Measurements from ENCODE around the gene ASIC2. TPM values are rescaled to one million over a fixed set of nuclear protein-coding genes. Genes with fewer than 3 reads are reported as not detected.
"Not testable (repeated sequence)": the region's sequence is repeated elsewhere in the genome, so short reads cannot be mapped to it uniquely, and the experiment has no call there.

Gene ASIC2
- total RNA-seq, 1 donor from 2014 or later, result 0.36 TPM

DNA sequence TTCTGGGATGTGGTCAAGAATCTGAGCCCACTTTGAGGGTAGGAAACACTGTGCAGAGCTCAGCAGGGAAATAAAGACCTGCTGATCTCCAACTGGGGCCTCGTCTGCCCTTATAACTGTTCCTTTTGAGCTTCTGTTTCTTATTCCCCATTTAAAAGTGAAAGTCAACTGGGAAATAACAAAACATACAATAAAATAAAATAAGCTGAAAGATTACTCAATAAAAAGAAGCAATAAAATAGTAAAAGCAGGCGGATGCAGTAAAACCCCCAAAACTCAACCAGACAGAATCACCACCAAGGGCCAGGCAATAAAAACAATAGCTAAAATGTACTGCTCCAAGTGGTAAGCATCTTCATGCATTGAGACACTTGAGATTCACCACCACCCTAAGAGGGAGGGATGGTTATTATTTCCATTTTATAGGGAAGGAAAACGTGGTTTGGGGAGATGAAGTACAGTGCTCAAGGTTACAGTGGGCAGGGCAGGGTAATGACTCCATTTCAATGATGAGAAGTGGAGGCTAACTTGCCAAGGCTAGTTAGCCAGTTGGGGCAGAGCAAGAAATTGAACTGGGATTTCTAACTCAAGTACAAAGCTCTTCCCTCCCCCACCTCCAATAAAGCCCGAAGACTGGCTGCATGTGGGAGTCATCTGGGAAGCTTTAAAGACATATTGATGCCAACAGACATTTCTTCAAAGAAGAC lies 307.9 kb downstream of the ASIC2 start:
- Histone ChIP-seq H2AFZ (ENCODE audit: low read depth, low read length) (no peak overlapping the region), H3K4me3 (ENCODE audit: insufficient read depth, low read depth, low read length) (no peak overlapping the region), H3K4me2 (ENCODE audit: low read length) (no peak overlapping the region), H3K9ac (ENCODE audit: low read length) (no peak overlapping the region), H3K79me2 (ENCODE audit: insufficient read depth, low read length) (no peaks in the 10 kb centered on the region), H3K36me3 (ENCODE audit: insufficient read depth, low read length) (no peaks in the 10 kb centered on the region), H3K27me3 (ENCODE audit: insufficient read depth, low read length) (no peaks in the 10 kb centered on the region), H4K20me1 (ENCODE audit: insufficient read depth, low read length) (no peaks in the 10 kb centered on the region), H3K4me1 (ENCODE audit: insufficient read depth, low read length) (no peaks in the 10 kb centered on the region), H3K27ac (ENCODE audit: low read depth, low read length) (no peak overlapping the region), H3K9me3 (ENCODE audit: insufficient read depth, low read depth, low read length) (no peaks in the 10 kb centered on the region)
- FAIRE-seq (no peak), DNase-seq (ENCODE audit: low read depth) (no peak)
- H3K9me3 Mint-ChIP-seq (ENCODE audit: unreplicated experiment), result peaks cover 45% of the 10 kb centered on the region
- H3K4me3 Mint-ChIP-seq (ENCODE audit: unreplicated experiment), result no peak overlapping the region
- no peaks in the 10 kb centered on the region for H3K4me1 Mint-ChIP-seq (ENCODE audit: low read depth, unreplicated experiment)
- TF ChIP-seq, protein P1, sequence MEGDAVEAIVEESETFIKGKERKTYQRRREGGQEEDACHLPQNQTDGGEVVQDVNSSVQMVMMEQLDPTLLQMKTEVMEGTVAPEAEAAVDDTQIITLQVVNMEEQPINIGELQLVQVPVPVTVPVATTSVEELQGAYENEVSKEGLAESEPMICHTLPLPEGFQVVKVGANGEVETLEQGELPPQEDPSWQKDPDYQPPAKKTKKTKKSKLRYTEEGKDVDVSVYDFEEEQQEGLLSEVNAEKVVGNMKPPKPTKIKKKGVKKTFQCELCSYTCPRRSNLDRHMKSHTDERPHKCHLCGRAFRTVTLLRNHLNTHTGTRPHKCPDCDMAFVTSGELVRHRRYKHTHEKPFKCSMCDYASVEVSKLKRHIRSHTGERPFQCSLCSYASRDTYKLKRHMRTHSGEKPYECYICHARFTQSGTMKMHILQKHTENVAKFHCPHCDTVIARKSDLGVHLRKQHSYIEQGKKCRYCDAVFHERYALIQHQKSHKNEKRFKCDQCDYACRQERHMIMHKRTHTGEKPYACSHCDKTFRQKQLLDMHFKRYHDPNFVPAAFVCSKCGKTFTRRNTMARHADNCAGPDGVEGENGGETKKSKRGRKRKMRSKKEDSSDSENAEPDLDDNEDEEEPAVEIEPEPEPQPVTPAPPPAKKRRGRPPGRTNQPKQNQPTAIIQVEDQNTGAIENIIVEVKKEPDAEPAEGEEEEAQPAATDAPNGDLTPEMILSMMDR (IDR thresholded peaks at IDR 0.05; ENCODE audit: insufficient read depth, low read depth, low read length), result no peak
- no peak for TF ChIP-seq EZH2 (IDR thresholded peaks at IDR 0.05; ENCODE audit: insufficient read depth, low read length)
- no peak overlapping the region for H3K27ac Mint-ChIP-seq (ENCODE audit: unreplicated experiment)
- H3K36me3 Mint-ChIP-seq (ENCODE audit: low read depth, unreplicated experiment), result peaks cover 2% of the 10 kb centered on the region
- H3K27me3 Mint-ChIP-seq (ENCODE audit: low read depth, unreplicated experiment), result peaks cover 29% of the 10 kb centered on the region

DNA sequence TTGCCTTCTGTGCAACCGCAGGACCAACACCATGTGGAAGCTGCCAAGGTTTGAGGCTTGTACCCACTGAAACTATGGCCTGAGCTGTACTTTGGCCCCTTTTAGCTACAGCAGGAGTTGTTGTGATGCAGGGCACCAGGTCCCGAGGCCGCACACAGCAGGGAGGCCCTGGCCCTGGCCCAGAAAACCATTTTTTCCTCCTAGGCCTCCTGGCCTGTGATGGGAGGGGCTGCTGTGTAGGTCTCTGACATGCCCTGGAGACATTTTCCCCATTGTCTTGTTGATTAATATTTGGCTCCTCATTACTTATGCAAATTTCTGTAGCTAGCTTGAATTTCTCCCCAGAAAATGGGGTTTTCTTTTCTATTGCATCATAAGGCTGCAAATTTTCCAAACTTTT lies 311.5 kb downstream of the ASIC2 start:
- H3K9me3 ChIP-seq (ENCODE audit: insufficient read depth, low read depth, low read length); H3K36me3 Mint-ChIP-seq (ENCODE audit: low read depth, unreplicated experiment); H3K4me2 ChIP-seq (ENCODE audit: low read length); FAIRE-seq; H3K36me3 ChIP-seq (ENCODE audit: insufficient read depth, low read length); H3K27me3 ChIP-seq (ENCODE audit: insufficient read depth, low read length); H2AFZ ChIP-seq (ENCODE audit: low read depth, low read length); H3K4me3 ChIP-seq (ENCODE audit: insufficient read depth, low read depth, low read length); H3K27ac Mint-ChIP-seq (ENCODE audit: unreplicated experiment); H4K20me1 ChIP-seq (ENCODE audit: insufficient read depth, low read length); H3K4me3 Mint-ChIP-seq (ENCODE audit: unreplicated experiment); H3K27ac ChIP-seq (ENCODE audit: low read depth, low read length); H3K79me2 ChIP-seq (ENCODE audit: insufficient read depth, low read length); H3K4me1 ChIP-seq (ENCODE audit: insufficient read depth, low read length); H3K9ac ChIP-seq (ENCODE audit: low read length); DNase-seq (ENCODE audit: low read depth); H3K4me1 Mint-ChIP-seq (ENCODE audit: low read depth, unreplicated experiment): not testable (repeated sequence)
- Mint-ChIP-seq H3K27me3 (ENCODE audit: low read depth, unreplicated experiment) (peaks cover 35% of the 10 kb centered on the region), H3K9me3 (ENCODE audit: unreplicated experiment) (peaks cover 25% of the 10 kb centered on the region)

DNA sequence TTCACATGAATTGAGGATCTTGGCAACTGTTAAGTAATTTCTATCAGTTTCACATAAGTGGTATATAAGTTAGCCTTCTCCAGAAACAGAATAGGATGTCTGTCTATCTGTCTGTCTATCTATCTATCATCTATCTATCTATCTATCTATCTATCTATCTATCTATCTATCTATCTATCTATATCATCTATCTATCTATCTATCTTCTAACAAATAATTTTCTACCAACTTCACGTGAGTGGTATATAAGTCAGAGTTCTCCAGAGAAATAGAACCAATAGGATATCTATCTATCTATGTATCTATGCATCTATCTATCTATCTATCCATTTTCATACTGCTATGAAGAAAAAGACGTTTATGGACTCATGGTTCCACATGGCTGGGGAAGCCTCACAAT lies 312.9 kb downstream of the ASIC2 start:
- H3K27ac ChIP-seq (ENCODE audit: low read depth, low read length), result no peak overlapping the region
- no peak overlapping the region for H2AFZ ChIP-seq (ENCODE audit: low read depth, low read length)
- H3K4me3 ChIP-seq (ENCODE audit: insufficient read depth, low read depth, low read length), result no peak overlapping the region
- H3K27ac Mint-ChIP-seq (ENCODE audit: unreplicated experiment), result no peak overlapping the region
- H3K36me3 ChIP-seq (ENCODE audit: insufficient read depth, low read length), result no peaks in the 10 kb centered on the region
- no peaks in the 10 kb centered on the region for H3K36me3 Mint-ChIP-seq (ENCODE audit: low read depth, unreplicated experiment)
- H3K9ac ChIP-seq (ENCODE audit: low read length), result no peak overlapping the region
- no peak for TF ChIP-seq EZH2 (IDR thresholded peaks at IDR 0.05; ENCODE audit: insufficient read depth, low read length)
- TF ChIP-seq, protein P1 (IDR thresholded peaks at IDR 0.05; ENCODE audit: insufficient read depth, low read depth, low read length), result no peak
- no peak overlapping the region for H3K4me2 ChIP-seq (ENCODE audit: low read length)
- peaks cover 2% of the 10 kb centered on the region for H3K27me3 ChIP-seq (ENCODE audit: insufficient read depth, low read length)
- DNase-seq (ENCODE audit: low read depth) (no peak), FAIRE-seq (no peak)
- H3K4me1 ChIP-seq (ENCODE audit: insufficient read depth, low read length), result no peaks in the 10 kb centered on the region
- H3K79me2 ChIP-seq (ENCODE audit: insufficient read depth, low read length), result no peaks in the 10 kb centered on the region
- no peak overlapping the region for H3K4me3 Mint-ChIP-seq (ENCODE audit: unreplicated experiment)
- H3K9me3 ChIP-seq (ENCODE audit: insufficient read depth, low read depth, low read length), result no peaks in the 10 kb centered on the region
- H4K20me1 ChIP-seq (ENCODE audit: insufficient read depth, low read length), result no peaks in the 10 kb centered on the region
- peaks cover 36% of the 10 kb centered on the region for H3K27me3 Mint-ChIP-seq (ENCODE audit: low read depth, unreplicated experiment)
- peaks cover 19% of the 10 kb centered on the region for H3K9me3 Mint-ChIP-seq (ENCODE audit: unreplicated experiment)
- H3K4me1 Mint-ChIP-seq (ENCODE audit: low read depth, unreplicated experiment), result no peaks in the 10 kb centered on the region

Measured in astrocyte (in vitro differentiated cells and primary cell).